ENCODE data around the gene CEP72. TPM values are rescaled to one million over a fixed set of nuclear protein-coding genes. Genes with fewer than 3 reads are reported as not detected.

Gene CEP72
- total RNA-seq, 1 donor from 2014 or later, result 7.7 TPM

- DNase-seq, result no peak
Measured at GRCh38 chr5:658103-658502, 46.0 kb downstream of the CEP72 start.

GRCh38 chr5:659496-660263 is 47.5 kb downstream of the CEP72 start:
- no peak for DNase-seq

DNA sequence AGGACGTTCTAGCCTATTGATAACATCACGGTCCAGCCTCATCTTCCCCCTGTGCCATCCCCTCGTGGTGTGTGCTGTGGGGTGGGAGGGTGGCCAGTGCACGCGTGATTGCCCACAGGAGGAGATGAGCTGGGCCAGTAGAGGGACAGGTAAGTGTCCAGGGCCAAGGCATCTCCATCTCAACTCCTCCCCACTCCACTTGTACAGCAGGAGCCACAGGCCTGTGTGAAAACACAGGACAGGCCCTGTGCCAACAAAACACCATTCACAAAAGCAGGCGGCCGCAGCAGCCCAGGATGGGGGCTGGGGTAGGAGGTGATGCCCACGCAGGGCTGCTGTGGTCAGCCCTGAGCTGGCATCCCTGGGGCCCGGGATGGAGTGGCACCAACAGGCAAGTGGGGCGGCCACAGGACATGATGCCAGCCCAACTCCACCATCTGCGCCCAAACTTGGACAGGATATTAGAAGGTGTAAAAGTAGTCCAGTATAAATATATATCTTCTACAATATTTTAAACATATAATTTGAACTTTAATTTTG is 48.4 kb downstream of the CEP72 start:
- DNase-seq, result no peak

DNA sequence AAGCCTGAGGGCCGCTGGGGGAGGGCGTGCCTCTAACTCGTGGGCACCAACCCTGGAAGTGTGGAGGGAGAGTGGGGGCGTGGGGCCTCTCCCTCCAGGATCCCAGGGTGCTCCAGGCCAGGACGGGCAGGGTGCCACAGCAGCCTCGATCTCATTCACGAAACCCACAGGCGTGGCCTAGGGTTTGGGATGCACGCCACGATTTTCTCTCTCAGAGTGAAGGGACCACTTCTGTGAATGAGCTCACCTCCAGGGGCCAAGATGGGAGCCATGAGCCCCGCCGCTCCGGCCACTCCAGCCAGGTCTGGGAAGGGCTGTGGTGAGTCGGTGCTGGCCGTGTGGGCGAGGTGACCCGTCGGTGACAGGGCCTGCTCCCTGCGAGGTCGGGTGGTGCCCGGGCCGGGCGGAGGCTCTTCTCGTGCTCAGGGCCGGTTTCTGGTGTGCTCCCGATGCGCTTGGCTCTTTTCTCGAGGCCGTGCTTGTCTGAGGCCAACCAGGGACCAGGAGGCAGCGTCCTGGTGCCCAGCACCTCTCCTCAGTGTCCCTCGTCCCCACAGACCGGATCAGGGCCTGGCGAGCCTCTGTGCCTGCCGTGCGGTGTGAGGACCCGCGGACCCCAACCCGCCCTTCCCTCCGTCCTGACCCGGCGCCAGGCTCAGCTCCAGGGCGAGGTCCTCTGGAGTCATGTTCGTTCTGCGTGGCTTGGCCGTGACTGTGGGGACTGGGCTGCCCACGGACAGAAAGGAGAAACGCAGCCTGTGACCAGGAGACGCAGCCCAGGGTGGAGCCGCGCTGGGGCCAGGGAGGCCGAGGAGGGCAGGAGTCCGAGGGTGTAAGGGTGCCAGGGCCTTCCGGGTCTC is 50.0 kb downstream of the CEP72 start:
- no peak for DNase-seq

- DNase-seq, result no peak
Measured at GRCh38 chr5:662751-663435, 50.8 kb downstream of the CEP72 start.

DNA sequence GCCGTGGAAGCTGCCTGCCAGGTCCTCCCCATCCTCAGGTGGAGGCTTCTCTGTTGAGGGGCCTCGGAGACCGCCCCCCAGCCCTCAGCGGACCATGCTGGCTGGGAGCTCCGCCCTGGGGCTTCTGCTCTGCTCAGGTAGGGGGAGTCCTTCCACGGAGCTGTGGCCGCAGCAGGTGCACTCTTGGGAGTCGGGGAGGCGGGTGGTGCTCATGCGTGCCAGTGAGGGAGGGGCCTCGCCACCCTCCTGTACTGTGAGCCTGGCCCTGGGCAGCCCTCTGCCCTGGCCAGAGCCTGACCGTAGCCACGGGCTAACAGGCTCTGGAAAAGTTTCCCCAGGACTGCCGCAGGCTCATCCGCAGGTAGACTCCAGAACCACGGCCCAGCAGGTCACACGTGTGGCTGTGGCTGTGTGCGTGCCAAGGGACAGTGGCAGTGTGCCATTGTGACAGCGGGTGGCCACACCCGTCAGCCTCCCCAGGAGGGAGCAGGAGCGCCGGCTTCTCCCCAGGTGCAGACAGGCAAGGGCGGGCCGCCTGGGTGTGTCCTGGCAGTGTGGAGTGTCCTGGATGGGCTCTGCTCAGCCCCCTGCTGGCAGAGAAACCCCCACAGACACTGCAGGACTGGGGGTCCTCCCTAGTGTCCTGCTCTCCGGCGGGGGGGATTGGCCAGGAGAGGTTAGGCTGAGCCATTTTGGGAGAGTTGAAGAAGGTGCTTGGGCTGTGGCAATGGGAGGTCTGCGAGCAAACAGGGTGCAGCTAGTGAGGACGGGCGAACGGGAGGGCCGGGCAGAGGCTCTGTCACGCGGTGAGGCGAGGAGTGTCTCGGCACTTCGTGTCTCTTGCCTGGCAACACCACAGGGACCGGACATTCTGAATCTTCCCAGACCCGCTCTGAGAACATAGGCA is 51.5 kb downstream of the CEP72 start:
- DNase-seq, result no peak

DNA sequence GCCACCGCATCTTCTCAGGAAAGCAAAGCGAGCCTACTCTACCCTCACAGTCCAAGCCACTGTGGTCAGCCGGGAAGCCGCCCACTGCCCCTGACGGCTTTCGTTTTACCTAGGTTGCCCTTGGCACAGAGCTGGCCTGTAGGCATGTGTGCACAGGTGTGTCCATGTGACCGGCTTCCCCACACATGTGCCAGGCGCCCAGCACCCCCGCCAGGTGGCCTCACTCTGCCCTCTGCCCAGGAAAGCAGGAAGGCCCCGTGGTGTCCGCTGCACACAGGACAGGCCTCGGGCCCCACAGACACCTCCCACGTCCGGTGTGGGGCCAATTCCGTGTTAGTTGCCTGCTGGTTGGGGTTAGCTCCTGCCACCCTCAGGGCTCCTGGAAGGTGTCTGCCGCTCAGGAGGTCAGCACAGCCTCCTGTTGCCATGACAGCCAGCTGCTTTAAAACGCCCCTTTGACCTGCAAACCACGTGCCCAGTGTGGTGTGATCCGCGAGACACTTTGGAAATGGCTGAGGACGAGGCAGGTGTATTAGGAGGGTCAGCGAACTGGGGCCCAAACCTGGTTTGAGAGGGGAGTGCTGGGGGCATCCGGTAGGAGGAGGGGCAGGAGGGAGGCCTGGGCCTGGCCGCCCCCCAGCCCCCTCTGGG is 52.3 kb downstream of the CEP72 start:
- DNase-seq, result no peak

DNA sequence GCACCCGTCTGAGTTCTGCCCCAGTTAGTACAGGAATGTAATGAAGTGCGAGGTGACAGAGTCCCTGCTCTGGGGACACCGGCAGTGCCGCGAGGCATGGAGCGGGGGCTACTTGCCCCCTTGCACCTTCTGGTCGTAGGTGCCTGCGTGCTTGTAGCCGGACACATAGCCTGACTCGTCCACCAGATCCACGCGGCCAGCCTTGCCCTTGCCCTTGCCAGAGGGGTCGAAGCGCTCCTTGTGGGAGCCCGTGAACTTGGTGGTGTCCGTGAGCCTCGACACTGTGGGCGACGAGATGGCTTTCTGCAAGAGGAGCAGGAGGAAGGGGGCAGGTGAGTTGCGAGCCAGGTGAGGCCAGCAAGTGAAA is 52.8 kb downstream of the CEP72 start:
- no peak for DNase-seq

DNA sequence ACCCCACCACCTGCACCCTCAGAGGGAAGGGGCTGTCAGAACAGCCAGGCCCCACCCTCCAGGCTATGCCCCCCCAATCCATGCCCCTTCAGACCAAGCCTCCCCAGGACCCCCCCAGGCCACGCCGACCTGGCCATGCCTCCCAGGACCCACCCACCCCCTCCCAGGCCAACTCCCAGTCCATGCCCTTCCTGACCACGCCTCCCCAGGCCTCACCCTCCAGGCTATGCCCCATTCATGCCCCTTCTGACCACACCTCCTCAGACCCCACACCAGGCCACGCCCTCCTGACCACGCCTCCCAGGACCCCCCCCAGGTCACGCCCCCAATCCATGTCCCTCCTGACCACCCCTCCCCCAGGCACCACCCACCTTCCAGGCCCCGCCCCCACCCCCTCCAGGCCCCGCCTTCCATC is 53.4 kb downstream of the CEP72 start:
- DNase-seq, result no peak

- DNase-seq, result no peak
Measured at GRCh38 chr5:665956-666711, 54.0 kb downstream of the CEP72 start.

DNA sequence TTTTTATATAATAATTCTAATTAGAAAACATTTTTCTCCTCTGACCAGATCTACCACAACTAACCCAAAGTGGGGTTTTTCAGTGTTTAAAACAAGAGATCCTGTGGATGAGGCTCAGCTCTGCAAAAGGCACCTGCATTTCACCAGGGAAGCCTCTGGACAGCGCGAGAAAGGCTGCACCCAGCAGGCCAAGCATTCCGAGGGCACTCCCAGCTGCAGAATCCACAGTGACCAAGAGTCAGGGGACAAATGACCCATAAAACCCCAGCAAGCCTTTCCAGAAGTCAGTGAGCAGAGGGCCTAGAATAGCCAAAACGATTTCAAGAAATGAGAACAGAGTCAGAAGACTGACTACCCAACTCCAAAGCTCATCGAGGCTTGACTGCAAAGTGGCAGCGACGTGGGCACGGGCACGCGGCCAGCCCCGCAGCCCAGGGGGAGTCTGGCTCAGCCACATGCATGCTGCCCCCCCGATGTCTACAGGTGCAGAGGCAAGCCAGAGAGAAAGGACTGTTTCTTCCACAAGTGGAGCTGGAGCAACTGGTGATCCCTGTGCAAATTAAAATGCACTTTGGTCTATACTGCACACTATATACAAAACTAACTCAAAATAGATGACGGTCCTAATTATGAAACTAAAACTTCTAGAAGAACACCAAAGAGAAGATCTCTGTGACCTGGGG is 54.8 kb downstream of the CEP72 start:
- no peak for DNase-seq

DNA sequence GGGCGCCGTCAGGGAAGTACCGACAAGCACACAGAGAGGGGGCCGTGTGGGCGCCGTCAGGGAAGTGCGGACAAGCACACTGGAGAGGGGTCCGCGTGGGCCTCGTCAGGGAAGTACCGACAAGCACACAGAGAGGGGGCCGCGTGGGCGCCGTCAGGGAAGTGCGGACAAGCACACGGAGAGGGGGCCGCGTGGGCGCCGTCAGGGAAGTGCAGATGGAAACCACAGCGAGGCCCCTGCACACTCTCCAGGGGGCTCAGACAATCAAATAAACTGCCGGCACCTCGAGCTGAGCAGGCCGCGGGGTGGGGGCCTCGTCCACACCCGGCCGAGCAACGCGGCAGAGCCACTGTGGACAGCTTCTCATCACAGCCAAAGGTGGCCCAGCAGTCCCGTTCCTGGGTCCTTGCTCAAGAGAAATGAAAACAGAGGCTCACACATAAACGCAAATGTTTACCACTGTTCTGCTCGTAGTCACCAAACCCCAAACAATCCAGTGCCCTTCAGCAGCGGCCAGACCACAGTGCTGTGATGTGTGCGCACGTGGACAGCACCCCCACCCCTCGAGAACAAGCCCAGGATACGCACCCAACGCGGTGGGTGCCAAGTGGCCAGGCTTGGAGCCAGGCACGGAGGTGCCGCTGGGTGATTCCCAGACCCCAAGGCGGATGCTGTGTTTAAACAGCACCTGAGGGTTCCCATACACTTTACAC is 56.3 kb downstream of the CEP72 start:
- DNase-seq, result no peak

- no peak for DNase-seq
Measured at GRCh38 chr5:669111-669841, 57.1 kb downstream of the CEP72 start.

- no peak for DNase-seq
Measured at GRCh38 chr5:669842-670395, 57.8 kb downstream of the CEP72 start.

DNA sequence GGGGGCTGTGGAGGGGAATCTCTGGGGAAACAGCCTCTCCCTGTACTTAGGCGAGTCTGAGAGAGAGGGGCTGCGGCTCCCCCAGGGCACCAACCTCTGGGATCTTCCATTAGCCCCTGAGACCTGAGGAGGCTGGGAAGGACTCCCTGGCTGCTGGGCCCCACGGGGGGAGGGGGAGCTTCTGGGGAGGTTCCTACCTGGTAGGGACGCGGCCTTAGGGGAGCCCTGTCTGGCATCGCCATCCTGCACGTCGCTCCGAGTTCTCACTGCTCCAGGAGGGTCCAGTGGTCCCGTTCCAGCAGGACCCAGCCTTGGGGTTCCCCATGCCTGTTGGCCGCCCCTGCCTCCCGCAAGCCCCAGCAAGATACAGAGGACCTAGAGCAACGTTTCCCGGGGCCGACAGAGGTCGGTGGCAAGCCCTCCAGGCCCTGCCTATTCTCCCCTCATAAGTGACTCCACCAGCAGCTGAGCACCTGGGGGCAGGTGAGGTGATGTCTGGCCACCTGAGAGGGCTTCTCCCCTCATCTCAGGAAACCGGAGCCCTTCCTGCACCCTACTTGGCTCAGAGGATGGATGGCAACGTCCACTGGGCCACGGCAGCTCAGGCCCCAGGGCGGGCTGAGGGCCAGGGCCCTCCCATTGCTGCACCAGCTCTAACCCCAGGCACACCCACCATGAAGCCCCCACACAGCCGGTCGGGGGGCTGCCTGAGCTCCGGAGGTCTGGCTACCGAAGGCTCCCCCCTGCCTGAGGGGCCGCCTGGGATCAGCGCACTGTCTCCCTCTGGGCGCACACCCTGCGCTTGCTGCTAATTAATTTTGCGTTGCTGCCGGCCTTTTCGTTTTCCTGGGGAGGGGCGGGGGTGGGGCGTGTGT is 58.5 kb downstream of the CEP72 start:
- DNase-seq, result no peak

GRCh38 chr5:671459-672328 is 59.6 kb downstream of the CEP72 start:
- DNase-seq, result peak; percentile 86

All from tongue (tissue), 2 donors.